RCC 7860 (cell line): Measurements from ENCODE around the gene WNK2.
"Not testable (repeated sequence)": the region's sequence is repeated elsewhere in the genome, so short reads cannot be mapped to it uniquely, and the experiment has no call there.

ENCODE experiments used
- DNase-seq: peaks from one replicate; pipeline ENCODE4 v3.0.0-alpha.2; 2015; ENCODE audit warnings: low spot score
- FAIRE-seq: peaks from 2 replicates; lab custom pipeline; 2012; peaks lifted over from hg19 to GRCh38; lab: Jason Lieb, UNC

The WNK2 gene

DNA sequence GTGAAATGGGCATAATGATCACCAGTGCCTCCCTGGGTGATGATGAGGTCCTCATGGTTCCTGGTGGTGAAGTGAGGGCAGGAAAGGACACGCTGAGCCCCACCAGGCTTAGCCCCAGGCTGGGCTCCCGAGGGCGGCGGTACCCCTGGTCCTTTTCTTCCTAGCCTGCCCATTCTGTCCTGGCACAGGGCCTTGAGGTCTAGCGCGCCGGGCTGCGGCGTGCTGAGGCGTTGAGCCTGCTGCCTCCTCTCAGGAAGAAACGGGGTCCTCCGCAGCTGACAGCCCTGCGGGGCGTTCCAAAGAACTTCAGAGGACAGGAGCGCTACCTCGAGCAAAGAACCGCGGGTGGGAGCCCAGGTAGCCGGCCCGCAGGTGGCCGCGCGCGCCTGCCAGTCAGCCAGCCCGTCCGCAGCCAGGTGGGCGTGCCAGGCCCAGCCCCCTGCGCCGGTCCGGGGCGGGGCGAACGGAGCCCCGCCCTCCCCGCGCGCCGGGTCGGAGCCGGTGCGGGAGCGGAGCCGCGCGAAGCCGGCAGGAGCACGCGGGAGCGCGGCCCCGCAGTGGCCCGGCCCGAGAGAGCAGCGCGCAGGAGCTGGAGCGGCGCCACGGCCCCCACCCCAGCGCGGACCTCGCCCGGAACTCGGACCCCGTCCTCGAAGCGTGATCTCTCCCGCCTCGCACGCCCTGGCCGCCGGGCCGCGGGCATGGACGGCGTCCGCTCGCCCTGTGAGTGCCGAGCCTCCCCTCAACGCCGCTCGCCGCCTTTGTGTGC lies at the start of gene WNK2:
TSS of gene WNK2 (plus strand) at position 477 of the 769 bp plus-strand sequence. CDS start 791 bp downstream, outside the sequence.
- FAIRE-seq, result no peak
- DNase-seq, result no peak

DNA sequence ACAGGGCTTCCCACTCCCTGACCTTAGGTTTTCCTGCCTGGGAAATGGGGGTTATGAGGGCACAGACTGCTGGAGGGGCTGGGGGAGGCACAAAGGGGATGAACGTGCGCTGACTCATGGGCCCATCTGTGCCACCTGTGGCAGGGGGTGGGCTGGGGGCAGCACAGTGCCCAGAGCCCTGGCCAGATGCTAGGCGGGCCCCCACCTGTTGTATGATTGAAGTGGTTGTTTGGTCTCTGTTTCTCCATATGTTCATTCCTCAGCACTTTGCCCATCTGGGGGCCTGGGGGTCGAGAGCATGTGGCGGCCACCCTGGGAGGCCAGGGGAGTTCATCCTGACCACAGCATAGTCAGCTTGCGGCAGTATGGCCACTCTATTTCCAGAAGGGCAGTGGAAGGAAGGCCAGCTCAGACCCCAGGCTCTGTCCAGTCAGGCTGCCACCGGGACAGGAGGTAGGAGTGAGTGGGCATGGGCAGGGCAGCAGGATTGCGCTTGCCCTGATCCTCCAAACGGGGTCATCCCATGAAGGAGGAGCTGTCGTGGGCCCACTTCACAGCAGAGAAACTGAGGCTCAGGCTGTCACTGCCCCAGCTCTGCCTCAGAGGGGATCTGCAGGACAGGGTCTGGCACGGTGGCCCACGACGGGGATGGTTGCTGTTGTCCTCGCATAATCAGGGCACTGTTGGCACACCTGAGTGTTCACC lies 49.0 kb upstream of the WNK2 start:
- DNase-seq (no peak), FAIRE-seq (no peak)

DNA sequence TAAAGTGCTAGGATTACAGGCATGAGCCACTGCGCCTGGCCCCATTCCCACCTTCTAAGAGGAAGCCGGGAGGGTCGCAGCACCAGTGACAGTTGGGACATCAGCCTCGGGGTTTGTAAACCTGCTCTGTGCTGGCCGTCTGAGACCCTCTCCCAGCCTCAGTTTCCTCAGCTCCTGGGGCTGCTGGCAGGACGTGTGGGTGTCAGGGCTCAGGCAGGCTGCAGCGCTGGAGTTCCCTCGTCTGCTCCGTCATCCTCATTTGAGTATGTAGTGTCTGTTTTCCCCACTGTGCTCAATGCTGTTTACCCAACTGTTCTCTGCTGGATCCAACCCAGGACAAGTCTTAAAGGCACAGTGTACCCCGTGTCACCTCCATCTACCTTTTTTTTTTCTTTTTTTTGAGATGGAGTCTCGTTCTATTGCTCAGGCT lies 47.9 kb upstream of the WNK2 start:
- DNase-seq (no peak), FAIRE-seq (no peak)

DNA sequence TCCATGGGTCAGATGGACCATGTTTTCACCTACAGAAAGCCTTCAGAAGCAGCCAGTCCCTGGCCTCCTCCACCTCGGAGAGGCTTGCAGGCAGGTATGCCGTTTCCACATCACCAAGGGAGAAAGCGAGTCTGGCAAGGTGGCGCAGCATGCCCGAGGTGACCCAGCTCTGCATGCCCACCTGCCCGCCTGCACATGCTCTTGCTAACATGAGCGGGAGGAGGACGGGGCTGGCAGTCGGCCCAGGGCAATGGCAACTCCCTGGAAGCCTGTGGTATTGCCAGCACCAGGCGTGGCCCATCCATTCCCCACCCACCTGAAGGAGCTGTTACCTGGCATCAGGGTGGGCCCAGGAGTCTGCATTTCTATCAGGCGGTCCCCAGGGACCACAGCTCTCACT lies 46.6 kb upstream of the WNK2 start:
- DNase-seq (no peak), FAIRE-seq (no peak)

DNA sequence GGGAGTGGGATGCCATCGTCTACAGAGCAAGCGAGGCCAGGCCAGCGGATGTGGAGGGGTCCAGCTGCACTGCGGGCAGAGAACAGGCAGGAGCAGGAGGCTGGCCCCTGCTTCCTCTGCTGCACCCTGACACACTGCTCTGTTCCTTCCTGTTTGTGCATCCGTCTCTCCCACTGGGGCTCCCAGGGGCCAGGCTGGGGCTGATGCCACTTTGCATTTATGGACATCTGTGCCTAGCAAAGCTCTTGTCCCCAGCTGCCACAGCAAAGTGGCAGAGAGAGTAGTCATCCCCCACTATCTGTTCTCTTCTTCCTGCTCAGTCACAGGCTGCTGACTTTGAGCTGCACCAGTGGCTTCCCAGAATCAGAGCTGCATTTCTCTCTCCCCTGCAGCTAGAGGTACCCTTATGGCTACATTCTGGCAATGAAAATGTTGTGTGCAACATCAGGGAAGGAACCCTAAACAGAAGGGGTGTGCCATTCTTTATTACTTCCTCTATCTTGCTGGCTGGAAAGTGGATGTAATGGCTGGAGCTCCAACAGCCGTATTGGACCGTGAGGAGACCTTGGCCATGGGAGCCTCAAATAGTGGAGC lies 45.7 kb upstream of the WNK2 start:
- no peak for DNase-seq
- no peak for FAIRE-seq

DNA sequence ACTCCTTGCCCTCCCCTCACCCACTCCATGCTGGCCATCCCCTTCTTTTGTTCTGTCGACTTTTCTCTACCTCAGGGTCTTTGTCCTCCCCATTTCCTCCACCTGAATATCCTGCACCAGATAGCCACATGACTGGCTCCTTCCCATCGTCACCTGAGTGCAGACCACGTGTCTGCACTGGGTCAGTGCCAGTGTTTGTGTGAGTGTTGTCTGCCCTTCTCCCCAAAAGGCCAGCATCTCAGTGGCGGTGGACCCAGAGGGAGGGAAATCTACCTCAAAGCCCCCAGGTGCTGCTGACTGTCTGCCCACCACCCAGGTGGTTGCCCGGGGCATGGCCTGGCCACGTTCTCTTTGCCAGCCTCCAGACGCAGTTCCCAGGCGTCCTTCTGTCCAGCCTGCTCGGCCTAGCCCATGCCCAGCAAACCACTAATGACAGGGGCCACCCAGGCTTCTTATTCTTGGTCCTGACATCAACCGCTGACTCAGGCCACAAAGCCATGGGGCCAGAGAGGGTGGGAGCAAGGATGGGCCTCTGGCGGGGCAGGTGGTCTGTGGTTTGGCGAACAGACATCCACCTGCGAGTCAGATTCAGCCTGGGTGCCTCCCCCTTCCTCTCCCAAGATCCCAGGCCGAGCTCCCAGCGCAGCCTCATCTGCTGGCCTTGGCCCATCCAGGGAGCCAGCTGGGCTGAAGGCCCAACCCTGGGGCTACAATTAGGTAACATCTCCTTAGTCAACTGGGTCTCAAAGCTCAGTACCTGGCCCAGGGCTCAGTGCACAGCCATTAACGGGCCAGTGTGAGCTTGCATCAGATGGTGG lies 44.4 kb upstream of the WNK2 start:
- DNase-seq, result no peak
- FAIRE-seq, result no peak

DNA sequence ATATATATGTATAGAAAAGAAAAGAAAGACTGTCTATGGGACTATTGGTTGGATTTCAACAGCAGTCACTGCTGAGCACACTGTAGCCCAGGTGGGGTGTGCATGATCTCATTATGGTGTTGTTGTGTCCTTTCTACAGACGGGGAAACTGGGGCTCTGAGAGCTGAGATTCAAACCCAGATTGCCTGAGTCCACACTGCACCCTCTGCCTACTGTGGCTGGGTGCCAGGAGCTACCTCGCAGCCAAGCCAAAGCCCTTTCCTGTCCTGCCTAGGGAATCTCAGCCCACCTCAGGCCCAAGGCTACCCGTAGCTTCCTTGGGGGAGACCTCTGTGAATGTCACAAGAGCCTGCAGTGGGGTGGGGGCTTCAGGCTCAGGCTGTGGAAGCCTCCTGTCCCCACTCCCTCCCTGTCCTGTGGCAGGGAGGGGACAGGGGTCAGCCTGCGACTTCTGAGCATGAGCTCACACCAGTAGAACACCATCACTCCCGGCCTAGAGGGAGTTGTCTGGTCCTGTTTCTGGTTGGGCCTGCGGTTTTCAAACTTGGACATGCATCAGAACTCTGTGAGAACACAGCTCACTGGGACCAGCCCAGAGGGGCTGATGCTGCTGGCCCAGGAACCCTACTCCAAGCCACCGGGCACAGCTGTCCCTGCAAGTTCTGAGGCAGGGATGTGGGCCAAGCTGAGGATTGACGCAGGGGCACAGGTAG lies 42.0 kb upstream of the WNK2 start:
- FAIRE-seq, result no peak
- no peak for DNase-seq

DNA sequence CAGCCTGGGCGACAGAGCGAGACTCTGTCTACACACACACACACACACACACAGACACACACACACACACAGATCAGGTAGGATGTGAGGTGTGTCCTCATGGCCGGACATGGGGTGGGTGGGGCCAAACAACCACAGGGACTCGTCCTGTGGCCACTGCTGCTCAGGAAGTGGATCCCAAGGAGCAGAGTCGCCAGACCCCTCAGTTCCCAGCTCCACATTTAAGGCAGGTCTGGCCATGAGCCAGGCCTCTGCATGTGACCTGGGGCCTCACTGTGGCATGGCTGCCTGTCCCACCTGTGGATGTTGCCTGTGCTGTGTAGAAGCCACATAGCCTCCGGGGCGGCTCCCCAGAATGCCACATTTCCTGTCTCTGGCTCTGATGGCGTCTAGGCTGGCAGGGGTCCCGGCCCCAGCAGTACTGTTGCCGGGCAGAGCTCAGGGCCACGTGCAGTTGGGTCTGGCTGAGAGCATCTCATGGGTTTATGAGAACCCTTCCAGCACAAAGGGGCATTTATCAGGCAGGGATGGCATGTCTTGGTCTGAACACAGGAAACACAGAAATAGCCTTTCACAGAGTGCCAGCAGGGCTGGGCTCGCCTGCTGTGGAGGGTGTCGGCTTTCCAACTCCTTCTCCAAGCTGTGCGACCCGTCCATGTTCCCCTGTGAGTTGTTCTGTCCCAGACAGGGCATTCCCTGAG lies 40.0 kb upstream of the WNK2 start:
- FAIRE-seq, result no peak
- no peak for DNase-seq

DNA sequence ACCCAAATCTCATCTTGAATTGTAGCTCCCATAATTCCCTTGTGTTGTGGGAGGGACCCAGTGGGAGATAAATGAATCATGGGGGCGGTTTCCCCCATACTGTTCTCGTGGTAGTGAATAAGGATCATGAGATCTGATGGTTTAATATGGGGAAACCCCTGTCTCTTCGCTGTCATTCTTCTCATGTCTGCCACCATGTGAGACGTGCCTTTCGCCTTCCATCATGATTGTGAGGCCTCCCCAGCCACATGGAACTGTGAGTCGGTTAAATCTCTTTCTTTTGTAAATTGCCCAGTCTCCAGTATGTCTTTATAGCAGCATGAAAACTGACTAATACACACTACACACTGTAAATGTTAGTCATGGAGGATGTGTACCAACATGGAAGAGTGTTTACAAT lies 37.2 kb upstream of the WNK2 start:
- DNase-seq, FAIRE-seq: not testable (repeated sequence)

DNA sequence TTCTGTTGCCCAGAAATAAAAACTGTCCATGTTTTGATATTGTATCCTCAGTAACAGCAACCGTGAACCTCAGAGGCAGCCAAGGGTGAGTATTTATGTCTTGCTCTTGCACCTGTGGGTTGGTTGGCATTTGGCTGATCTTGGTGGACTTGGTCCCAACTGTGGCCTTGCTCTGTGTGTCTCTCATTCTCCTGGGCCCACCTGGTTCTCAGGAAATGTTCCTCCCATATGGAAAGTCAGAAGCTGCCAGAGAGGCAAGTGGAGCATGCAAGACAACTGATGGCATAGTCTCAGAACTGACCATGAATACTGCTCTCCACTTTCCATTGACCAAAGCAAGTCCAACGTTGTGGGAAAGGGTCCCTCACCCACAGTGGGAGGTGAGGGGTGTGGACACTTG lies 36.3 kb upstream of the WNK2 start:
- FAIRE-seq, result no peak

DNA sequence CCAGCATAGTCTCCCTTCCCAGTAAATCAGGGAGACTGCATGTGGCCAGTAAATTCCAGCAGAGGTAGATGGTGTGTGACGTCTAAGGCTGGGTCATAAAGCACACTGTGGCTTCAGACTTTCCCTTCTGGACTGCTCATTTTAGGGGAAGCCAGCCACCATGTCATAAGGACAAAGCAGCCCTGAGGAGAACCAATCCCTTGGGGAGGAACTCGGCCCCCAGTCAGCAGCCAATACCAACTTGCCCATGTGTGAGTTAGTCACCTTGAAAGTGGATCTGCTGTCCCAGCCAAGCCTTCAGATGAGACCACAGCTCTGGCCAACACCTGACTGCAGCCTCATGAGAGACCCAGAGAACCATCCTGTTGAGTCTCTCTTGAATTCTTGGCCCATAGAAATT lies 35.2 kb upstream of the WNK2 start:
- FAIRE-seq, result no peak
- DNase-seq, result no peak

More for the DNA sequence above, 36.3 kb upstream of the WNK2 start:
- DNase-seq, result no peak

DNA sequence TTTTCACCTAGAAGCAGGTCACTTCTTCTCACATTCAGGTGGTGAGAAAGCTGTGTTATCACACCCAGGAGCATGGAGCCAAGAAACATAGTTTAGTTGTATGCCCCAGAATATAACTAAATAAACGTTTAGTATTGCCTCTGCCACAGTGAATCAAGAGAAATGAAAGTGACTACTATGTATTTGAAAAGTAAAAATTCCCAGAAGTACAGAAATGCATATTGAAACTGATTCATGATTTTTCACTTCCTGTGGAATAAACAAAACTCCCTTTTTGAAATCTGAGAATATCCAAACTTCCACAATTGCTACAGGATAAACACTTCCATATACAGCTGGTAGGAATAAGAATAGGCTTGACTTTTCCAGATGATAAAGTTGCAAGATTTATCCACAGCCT lies 34.6 kb upstream of the WNK2 start:
- DNase-seq, result no peak
- no peak for FAIRE-seq

DNA sequence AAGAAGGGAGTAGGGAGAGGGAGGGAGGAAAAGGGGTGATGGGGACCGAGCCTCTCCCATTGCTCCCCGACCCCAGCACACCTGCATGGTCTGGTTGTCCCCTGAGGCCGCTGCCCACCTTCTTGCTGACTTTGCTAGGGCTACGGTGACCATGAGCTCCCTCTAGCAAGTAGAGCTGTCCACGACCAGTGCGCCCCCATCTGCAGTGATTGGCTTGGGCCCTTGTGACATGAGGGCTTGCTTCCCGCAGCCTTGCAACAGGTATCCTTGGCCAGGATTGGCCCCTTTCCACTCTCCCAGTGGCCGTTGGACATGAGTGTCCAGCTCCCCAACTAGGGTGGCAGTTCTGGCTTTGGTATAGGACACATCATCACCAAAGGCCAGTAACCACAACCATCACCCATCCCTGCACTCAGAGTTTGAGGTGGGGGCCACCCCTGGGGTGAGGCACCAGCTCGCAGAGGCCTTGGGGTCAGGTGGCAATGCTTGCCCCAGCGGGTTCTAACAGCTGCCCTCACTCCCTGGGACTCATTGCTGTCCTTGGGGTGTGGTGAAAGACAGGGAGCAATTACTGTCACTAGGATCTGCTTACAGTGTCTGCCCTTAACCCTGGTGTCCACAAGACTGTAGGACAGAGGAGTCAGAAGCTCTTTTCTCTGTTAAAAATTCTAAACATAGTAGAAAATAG lies 32.7 kb upstream of the WNK2 start:
- no peak for FAIRE-seq
- no peak for DNase-seq

DNA sequence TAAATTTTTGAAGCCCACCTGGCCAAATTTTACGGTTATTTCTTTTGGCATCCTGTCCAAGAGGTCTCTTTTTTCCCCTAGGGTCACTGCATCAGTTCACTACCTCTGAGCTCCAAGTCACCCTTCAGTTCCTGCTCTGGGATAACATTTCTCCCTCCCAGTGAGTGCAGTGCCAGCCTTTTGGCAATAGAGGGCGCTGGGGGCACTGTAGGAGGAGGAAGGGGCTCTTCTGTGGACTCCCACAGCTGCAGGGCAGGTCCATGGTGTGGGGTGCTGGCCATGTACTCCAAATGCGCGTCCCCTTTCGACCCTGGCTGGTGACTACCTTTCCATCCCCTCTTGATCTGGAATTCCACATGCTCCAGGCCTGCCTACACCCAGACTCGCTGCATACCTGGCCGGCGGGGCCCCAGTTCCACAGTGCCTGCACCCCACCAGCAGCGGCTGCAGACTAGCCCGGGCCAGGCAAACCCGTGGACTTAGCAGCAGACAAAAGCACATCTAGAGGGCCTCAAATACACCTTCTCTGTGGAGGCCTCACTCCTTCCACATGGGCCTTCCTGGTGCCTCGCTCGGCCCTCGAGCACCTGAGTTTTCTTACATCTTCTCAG lies 29.5 kb upstream of the WNK2 start:
- FAIRE-seq (no peak), DNase-seq (no peak)

DNA sequence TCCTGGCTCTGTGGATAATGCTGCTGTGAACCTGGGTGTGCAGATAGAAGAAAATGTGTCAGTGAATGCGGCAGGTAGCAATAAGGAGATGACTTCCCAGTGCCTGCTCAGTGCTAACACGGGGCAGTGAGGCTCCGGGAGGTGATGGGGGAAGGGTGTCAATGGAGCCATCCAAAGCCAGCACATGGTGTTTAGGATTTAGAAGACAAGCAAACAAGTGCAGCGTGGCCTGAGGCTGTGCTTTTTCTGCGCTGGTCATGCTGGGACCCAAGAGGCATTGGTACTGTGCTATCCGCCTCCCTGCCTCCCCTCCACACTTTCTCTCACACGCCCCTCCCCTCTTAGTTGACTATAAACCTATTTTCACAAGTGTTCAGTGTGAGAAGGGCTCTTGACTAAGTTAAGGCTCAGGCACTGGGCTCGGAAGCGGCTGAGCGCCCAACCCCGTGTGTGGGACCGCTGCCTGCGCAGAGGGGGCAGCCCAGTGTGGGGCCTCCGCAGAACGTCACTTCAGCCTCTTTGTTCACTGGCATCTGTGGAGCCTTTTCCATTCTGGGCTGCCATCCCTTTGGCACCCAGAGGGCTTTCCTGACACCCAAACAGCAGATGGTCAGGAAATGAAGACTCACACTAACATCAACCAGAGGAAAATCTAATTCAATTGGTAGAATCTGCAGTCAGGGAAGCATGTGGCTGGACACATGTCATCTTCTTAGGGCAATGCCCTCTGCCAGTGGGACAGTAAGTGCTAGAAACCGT lies 28.0 kb upstream of the WNK2 start:
- no peak for FAIRE-seq

DNA sequence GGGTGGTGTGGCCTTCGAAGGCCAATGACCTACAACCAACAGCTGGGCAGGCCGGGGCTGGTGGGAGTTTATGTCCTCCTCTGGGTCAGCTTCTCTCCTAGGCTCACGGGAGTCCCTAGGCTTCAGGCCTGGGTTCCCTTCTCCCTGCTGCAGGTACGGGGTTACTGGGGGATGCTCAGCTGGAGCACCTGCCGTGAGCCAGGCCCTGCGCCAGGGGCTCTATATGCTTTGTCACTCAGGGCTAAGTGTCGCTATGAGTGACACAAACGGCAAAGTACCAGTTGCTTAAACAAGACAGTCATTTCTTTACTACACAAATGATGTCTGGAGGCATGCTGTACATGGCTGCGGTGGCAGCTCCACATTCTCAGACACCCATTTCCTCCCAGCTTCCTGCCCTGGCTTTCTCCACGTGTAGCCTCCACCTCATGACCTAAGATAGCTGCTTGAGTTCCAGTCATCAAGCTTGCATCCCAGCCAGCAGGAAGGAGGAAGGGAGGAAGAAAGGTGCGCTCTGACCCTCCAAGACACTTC lies 27.4 kb upstream of the WNK2 start:
- no peak for FAIRE-seq

More for the DNA sequence above, 28.0 kb upstream of the WNK2 start:
- DNase-seq, result no peak

DNA sequence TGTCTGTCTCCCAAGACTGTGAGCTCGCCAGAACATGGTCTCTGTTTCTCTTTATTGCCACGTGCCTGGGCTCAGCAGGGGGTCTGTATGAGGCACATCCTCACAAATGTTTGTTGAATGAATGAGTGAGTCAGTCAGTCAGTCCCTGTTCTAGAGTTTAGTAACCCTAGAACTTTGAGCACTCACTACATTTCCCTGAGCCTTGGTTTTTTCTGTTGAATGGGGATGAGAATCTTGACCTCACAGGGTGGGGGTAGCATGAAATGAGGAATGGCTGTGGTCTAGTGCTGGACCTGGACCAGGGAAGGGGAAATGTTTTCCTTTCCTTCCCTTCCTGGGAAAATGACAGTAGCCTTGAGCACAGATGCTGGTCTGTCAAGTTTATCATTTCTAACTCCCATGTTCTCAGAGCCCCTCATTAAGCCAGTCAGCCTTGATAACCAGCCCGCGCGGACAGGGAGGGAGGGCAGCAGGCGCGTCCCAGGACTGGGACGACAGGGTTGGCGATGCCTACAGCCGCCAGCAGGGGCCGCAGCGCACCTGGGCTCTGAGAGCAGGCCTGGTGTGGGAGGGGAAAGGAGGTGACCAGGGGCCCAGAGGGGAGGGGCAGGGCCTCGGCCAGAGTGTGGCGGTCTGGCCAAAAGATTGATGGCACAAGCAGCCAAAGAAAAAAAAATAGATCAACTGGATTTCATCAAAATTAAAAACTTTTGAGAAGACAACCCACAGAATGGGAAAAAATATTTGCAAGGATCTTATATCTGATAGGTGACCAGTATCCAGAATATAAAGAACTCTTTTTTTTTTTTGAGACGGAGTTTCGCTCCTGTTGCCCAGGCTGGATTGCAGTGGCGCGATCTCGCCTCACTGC lies 24.1 kb upstream of the WNK2 start:
- FAIRE-seq (peak; percentile 15), DNase-seq (peak; percentile 69)

More for the DNA sequence above, 27.4 kb upstream of the WNK2 start:
- no peak for DNase-seq
